Measurements from ENCODE around the gene ATP8B1.

Gene ATP8B1

GRCh38 chr18:57791192-57791591 lies 11.9 kb downstream of the ATP8B1 start:
- no peak for DNase-seq

DNA sequence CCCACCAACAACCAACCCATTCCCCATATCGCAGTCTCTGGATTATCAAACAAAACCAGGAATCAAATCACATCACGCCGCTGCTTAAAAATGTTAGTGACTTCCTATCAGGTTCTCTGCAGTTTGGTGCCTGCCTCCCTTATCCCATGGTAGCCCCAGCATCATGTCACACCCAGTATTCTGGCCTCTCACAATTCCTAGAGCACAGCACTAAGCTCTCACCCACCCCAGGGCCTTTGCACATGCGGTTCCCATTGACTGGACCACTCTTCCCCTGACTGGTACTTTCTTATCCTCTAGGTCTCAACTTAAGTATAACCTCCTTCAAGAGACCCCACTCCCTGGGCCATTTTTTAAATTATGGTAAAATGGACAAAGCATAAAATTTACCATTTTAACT lies 12.8 kb downstream of the ATP8B1 start:
- DNase-seq, result no peak

DNA sequence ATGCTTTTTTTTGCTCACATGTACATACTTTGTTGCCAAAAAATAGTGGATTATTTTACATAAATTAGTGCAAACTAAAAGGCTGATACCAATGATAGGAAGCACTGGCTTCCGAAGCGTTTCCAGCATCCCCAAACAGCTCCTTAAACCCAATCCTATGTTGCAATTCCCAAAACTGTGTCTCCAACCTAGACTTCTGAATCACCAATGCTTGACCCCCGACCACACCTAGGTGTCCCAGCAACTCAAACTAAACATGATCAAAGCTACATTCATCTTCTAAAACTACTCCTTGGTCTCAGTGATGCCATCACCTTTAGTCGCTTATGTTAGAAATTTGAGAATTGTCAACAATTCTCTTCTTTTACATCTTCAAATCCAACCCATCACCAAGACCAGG lies 13.4 kb downstream of the ATP8B1 start:
- no peak for DNase-seq

GRCh38 chr18:57789090-57789489 lies 14.0 kb downstream of the ATP8B1 start:
- DNase-seq, result no peak

- no peak for DNase-seq
Observed at GRCh38 chr18:57787068-57787685, 15.9 kb downstream of the ATP8B1 start.

DNA sequence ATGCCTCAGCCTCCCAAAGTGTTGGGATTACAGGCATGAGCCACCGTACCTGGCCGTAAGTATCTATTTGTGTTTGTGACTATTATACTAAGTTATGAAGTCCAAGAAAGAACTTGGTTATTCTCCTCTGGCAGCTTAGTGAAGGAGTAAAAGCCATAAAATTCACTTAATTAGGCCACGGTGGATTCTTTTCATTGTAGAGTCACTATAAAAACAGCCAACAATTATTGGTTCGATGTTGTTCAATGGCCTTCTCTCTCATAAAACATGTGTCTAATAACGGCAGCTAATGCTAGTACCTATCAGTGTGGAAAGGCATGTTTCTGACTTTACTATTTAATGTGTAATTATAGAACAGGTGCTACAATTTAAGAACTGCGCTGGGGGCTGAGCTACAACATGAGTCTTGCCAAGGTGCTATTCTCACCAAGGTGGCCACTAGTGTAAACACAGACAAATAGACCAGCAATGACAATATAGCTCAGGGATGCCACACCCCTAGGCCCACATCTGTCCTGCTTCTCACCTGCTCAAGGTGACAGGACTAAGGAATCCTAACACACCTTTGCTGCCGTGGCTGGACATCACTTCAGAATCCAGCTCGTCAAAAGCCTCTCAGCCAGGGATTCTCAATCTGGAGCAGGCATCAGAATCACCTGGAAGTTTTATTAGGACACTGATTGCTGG lies 17.2 kb downstream of the ATP8B1 start:
- no peak for DNase-seq

GRCh38 chr18:57784801-57785114 lies 18.4 kb downstream of the ATP8B1 start:
- no peak for DNase-seq

DNA sequence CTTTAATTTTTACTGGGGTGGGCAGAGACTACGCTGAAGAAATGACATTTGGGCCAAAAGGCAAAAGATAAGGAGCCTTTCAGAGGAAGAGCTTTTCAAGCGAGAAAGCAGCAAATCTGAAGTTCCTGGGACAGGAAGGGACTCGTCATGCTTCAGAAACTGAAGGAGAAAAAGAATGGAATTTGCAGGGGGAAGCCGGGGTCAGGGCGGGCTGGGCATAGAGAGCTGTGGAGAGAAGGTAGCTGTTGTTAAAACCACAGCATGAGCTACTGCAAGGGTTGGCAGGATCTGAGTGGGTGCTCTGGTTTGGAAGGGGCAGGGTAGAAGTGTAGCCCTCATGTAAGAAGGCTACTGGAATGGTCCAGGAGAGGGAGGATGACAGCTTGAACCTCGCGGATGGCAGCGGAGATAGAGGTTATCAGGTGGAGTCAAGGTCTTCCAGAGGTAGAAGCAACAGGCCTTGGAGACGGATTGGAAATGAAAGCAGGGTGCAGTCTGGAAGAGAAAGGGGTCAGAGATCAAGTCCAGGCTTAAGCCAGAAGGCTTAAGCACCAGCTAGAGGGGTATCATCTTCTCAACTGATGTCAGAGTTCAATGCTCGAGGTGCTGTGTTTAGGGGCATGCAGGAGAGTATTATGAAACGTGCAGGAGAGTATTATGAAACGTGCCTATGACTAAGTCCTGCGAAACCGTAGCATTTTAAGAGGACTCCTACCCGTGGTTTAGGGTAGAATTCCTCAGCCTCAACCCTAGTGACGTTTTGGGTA lies 18.9 kb downstream of the ATP8B1 start:
- DNase-seq, result peak; percentile 45

DNA sequence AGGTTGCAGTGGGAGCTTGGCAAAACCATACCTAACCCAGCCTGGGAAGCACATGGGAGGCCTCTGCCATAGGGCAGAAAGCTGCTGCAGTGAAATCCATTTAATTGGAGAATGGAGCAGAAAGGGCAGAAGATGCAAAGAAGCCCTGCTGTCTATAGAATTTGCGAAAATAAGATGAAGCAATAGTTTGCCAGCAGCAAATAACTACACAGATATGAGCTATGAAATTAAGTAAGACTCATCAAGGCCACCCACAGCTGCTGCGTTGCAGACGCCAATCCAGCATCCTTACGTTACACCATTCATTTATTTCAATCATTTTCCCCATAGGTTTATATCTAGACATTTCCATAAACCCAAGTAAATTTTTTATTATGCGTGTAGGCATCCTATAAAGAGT lies 21.1 kb downstream of the ATP8B1 start:
- no peak for DNase-seq

GRCh38 chr18:57780706-57781347 lies 22.3 kb downstream of the ATP8B1 start:
- DNase-seq, result peak; percentile 92

DNA sequence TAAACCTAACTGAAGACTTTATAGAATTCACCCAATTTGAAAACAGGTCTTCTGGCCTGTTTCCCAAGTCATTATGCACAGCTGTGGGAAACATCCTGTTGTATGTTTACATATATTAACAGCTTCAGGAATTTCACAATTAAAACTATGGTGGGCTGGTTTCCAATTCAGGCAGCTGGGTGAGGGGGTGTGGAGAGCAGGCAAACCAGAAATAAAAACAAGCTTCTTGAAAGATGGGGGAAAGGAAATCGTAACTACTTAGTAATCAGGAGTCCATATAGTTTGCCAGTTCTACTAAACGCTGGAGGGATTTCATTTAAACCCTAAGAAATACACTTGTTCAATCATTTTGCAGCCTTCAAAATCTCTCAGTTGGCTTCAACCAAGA lies 22.8 kb downstream of the ATP8B1 start:
- DNase-seq, result no peak

DNA sequence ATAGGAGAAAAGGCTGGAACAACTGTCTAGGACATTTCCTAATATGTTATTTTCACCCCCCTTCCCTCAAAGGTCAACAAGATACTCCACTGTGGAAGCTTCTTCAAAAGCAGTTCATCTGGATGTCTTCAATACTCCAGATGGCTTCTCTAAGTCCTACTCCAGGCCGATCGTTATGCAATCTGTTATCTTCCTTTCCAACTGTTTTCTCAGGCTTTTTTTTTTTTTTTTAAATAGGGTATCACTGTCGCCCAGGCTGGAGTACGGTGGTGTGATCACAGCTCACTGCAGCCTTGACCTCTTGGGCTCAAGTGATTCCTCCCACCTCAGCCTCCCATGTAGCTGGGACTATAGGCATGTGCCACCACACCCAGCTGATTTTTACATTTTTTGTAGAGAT lies 26.3 kb downstream of the ATP8B1 start:
- no peak for DNase-seq

DNA sequence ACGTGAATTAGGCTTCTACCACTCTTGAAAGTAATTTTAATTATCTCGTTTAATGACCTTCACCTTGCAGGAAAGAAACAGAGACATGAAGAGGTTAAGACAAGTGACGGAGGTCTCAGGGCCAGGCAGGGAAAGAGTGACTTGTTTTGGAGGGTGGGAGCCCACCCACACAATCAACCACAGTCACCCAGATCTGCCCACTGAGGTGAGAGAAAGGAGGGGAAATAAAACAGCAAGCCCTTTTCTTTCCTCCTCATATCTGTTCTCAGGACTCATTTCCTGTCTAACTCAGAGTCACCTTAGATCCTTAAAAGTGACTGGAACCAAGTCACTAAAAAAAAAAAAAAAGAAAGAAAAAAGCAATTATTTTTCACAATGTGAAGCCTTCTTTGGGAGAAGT lies 26.8 kb downstream of the ATP8B1 start:
- no peak for DNase-seq

DNA sequence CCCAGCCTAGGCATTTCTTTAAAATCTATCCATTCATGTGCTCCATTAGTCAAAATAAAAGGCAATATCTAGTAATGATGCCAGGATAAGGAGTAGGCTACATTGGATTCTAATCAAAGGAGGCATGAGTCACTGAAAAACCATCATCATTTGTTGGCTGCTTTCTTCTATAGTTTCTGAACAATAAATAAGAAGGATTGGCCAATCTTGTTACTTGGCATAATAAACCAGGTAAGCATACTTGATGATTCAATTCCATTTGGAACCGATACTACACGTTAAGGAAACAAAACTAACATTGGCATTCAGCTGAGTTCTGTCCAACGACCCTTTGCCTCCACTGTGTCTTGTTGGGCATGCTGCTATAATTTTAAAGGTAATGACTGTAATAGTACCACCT lies 27.2 kb downstream of the ATP8B1 start:
- no peak for DNase-seq

GRCh38 chr18:57772387-57772799 lies 30.7 kb downstream of the ATP8B1 start:
- DNase-seq, result no peak

DNA sequence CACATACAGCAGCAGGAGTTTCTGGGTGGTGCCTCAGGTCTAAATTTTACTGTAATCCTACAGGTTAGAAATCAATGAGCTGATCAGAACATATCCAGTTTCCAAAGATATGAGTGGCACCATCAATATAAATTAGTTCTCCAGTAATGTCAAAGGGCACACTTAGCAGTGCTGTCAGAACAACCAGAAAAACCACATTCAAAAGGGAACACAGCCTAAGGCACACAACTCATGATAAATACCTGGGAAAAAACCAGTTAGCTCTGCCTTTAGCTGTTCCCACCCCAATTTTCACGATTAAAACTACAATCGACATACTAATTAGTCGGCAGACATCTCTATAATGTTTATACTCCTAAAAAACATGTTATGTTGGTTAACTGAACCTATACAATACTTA lies 31.5 kb downstream of the ATP8B1 start:
- DNase-seq, result no peak

DNA sequence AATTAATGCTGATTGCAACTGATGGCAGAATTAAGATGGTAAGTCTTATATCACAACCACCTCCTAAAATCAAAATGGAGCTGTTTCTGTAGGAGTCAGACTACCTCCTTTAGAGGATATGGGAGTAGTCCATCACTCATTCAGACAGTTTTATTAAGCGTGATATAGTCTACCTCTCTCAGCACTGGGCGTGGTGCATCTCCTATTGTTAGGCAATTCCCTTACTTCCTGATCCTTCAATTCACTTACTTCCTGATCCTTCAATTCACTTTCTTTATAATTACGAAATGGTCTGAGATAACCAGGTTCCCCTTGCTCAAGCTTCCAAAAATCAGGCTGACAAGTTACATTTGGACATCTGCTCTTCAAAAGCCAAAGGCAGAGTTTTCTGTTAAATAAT lies 31.9 kb downstream of the ATP8B1 start:
- DNase-seq, result no peak

GRCh38 chr18:57768537-57769326 lies 34.4 kb downstream of the ATP8B1 start:
- DNase-seq, result no peak

- DNase-seq, result no peak
Observed at GRCh38 chr18:57767259-57768050, 35.7 kb downstream of the ATP8B1 start.

- no peak for DNase-seq
Observed at GRCh38 chr18:57764995-57765394, 38.1 kb downstream of the ATP8B1 start.

- no peak for DNase-seq
Observed at GRCh38 chr18:57764087-57764486, 39.0 kb downstream of the ATP8B1 start.

GRCh38 chr18:57762686-57763085 lies 40.4 kb downstream of the ATP8B1 start:
- no peak for DNase-seq

All from kidney glomerular epithelial cell (primary cell).